Natural killer cell (primary cell): ENCODE results near the gene STAM. TPM values are rescaled to one million over a fixed set of nuclear protein-coding genes. Genes with fewer than 3 reads are reported as not detected.

ENCODE experiments used
- ATAC-seq, 3 donors: fragments of 150-1000 bp in 2 of 3; fragments of 200-7000 bp in 1 of 3; cut with Tn5 transposase; 1 replicate in 1 of 3; 2 replicates in 2 of 3; pipeline ENCODE4 v1.10.0; 2021; ENCODE audit warnings: mild to moderate bottlenecking in 2 of 3, moderate library complexity in 2 of 3
- DNase-seq, 2 donors: peaks; one replicate each; pipeline versions ENCODE4 v3.0.0 to v3.0.0-alpha.2; 2013 to 2021; ENCODE audit warnings: mixed read lengths in 1 of 2
- H3K27ac ChIP-seq: one replicate; pipeline ENCODE4 v1.5.1; 2013; ENCODE audit warnings: mild to moderate bottlenecking, low read length
- H3K27me3 ChIP-seq: one replicate; pipeline ENCODE4 v1.6.1; 2013; ENCODE audit warnings: low read length; ENCODE audit not compliant: control insufficient read depth, insufficient read depth
- H3K36me3 ChIP-seq: one replicate; pipeline ENCODE4 v1.6.1; 2013; ENCODE audit warnings: low read length; ENCODE audit not compliant: control insufficient read depth, insufficient read depth
- H3K4me1 ChIP-seq: one replicate; pipeline ENCODE4 v1.6.1; 2013; ENCODE audit warnings: low read length; ENCODE audit not compliant: control insufficient read depth, insufficient read depth
- H3K4me3 ChIP-seq: one replicate; pipeline ENCODE4 v1.5.1; 2013; ENCODE audit warnings: low read length
- H3K9me3 ChIP-seq: one replicate; pipeline ENCODE4 v1.6.1; 2013; ENCODE audit warnings: low read length; ENCODE audit not compliant: control insufficient read depth, insufficient read depth
- H3K27ac Mint-ChIP-seq, 2 donors: one replicate each; pipeline ENCODE4 v1.8.0; 2022; ENCODE audit warnings: mild to moderate bottlenecking in 2 of 2, mixed read lengths in 2 of 2, moderate library complexity in 1 of 2
- H3K27me3 Mint-ChIP-seq, 2 donors: one replicate each; pipeline ENCODE4 v1.8.0; 2022; ENCODE audit warnings: low read depth in 2 of 2, mixed read lengths in 2 of 2
- H3K36me3 Mint-ChIP-seq: one replicate; pipeline ENCODE4 v1.8.0; 2022; ENCODE audit warnings: mixed read lengths
- H3K4me1 Mint-ChIP-seq, 2 donors: one replicate each; pipeline ENCODE4 v1.8.0; 2022; ENCODE audit warnings: mixed read lengths in 2 of 2
- H3K4me3 Mint-ChIP-seq: one replicate; pipeline ENCODE4 v1.8.0; 2022; ENCODE audit warnings: mild to moderate bottlenecking, moderate library complexity, mixed read lengths
- H3K9me3 Mint-ChIP-seq, 2 donors: one replicate each; pipeline ENCODE4 v1.8.0; 2022; ENCODE audit warnings: mixed read lengths in 2 of 2
- CTCF ChIP-seq: fragments of 200-600 bp; IDR thresholded peaks from one replicate; pipeline ENCODE4 v1.8.0; 2022; ENCODE audit warnings: antibody characterized with exemption
- WGBS: methylation state at CpG from one replicate; pipeline ENCODE4 v1.1.7; 2013; ENCODE audit warnings: missing lambda C conversion rate; ENCODE audit not compliant: insufficient coverage; 5-methylcytosine and 5-hydroxymethylcytosine counted together
- intact Hi-C: fragments of 100-400 bp; cut with micrococcal nuclease; formaldehyde crosslinking; loops from one replicate; pipeline ENCODE4 v1.14.2; 2022
- total RNA-seq, 4 donors: library from RNA; stranded (reverse); fragments of 120-200 nt in 1 of 4; gene quantifications; one replicate each; pipeline versions ENCODE4 v1.2.3 to v1.2.4, GENCODE V29; 2013 to 2022

STAM gene
- total RNA-seq, 3 donors from 2014 or later (not counting 1 experiment from before 2014, with no cell fraction given) = 37.8 to 40.2 (median 38.6) TPM

GRCh38 chr10:17652585-17652984 is 8.6 kb downstream of the STAM start:
- DNase-seq (no peak), ATAC-seq (no peak)
- peaks cover 13% of the 10 kb centered on the region for H3K4me1 ChIP-seq
- no peak overlapping the region for H3K27ac ChIP-seq
- H3K4me1 Mint-ChIP-seq = peaks cover 63 to 83% of the 10 kb centered on the region in 2 donors
- H3K4me3 Mint-ChIP-seq = no peak overlapping the region
- H3K36me3 ChIP-seq = peaks cover 6% of the 10 kb centered on the region
- peaks cover 0 to 2% of the 10 kb centered on the region in 2 donors for H3K9me3 Mint-ChIP-seq
- no peak overlapping the region for H3K4me3 ChIP-seq
- no peaks in the 10 kb centered on the region for H3K27me3 ChIP-seq
- peaks cover 6% of the 10 kb centered on the region for H3K9me3 ChIP-seq
- intact Hi-C loops = no loop called here
- no peak overlapping the region for H3K27ac Mint-ChIP-seq
- no peaks in the 10 kb centered on the region for H3K27me3 Mint-ChIP-seq
- H3K36me3 Mint-ChIP-seq = no peaks in the 10 kb centered on the region
- no peak for TF ChIP-seq CTCF

- Histone ChIP-seq H3K36me3 (peaks cover 6% of the 10 kb centered on the region), H3K9me3 (peaks cover 6% of the 10 kb centered on the region), H3K4me3 (no peak overlapping the region), H3K4me1 (no peaks in the 10 kb centered on the region), H3K27ac (no peak overlapping the region), H3K27me3 (no peaks in the 10 kb centered on the region)
- TF ChIP-seq CTCF = no peak
- peaks cover 0 to 2% of the 10 kb centered on the region in 2 donors for H3K9me3 Mint-ChIP-seq
- peak overlapping the region in 1 of 2 donors; percentile 57 for H3K27ac Mint-ChIP-seq
- H3K27me3 Mint-ChIP-seq = no peaks in the 10 kb centered on the region
- DNase-seq (no peak), ATAC-seq (no peak)
- intact Hi-C loops = no loop called here
- peaks cover 56 to 65% of the 10 kb centered on the region in 2 donors for H3K4me1 Mint-ChIP-seq
- H3K36me3 Mint-ChIP-seq = no peaks in the 10 kb centered on the region
- WGBS = 90% methylated on average over 3 of the region's 3 CpGs
- no peak overlapping the region for H3K4me3 Mint-ChIP-seq
Observed at GRCh38 chr10:17655009-17655408, 11.1 kb downstream of the STAM start.

DNA sequence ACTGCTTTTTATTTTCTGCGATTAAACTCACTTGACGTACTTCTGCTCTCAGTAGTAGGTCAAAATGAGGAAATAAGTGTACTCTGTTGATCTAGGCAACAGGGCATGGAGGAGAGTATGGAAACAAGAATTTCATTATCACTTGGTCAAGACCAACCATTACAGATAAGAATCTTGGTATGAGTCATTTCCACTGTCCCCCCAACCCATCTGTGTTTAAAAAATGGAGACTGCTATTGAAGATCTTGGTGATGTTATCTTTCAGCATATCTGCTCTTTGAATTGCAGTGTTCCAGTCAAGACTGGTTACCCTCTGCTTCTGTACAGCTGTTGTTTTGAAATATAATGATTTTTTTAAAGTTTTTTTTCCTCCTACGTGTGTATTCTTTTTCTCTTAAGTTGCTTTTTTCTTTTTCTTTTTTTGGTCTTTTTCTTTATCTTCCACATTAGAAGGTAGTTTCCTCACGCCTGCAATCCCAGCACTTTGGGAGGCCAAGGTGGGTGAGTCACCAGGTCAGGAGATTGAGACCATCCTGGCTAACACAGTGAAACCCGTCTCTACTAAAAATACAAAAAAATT is 11.7 kb downstream of the STAM start:
- 64% methylated on average over 4 of the region's 5 CpGs for WGBS
- Histone ChIP-seq H3K4me1 (no peaks in the 10 kb centered on the region), H3K4me3 (no peak overlapping the region), H3K36me3 (peaks cover 7% of the 10 kb centered on the region), H3K27me3 (no peaks in the 10 kb centered on the region), H3K9me3 (peaks cover 6% of the 10 kb centered on the region), H3K27ac (no peak overlapping the region)
- DNase-seq = peak in 1 of 2 donors; percentile 23
- Mint-ChIP-seq H3K36me3 (no peaks in the 10 kb centered on the region), H3K4me3 (no peak overlapping the region), H3K27me3 (no peaks in the 10 kb centered on the region), H3K4me1 (peaks cover 56 to 61% of the 10 kb centered on the region in 2 donors), H3K27ac (peak overlapping the region in 1 of 2 donors; percentile 57), H3K9me3 (peaks cover 0 to 2% of the 10 kb centered on the region in 2 donors)
- intact Hi-C loops = no loop called here
- peak in 2 of 3 donors; percentile 32 to 76 for ATAC-seq
- TF ChIP-seq CTCF = no peak

DNA sequence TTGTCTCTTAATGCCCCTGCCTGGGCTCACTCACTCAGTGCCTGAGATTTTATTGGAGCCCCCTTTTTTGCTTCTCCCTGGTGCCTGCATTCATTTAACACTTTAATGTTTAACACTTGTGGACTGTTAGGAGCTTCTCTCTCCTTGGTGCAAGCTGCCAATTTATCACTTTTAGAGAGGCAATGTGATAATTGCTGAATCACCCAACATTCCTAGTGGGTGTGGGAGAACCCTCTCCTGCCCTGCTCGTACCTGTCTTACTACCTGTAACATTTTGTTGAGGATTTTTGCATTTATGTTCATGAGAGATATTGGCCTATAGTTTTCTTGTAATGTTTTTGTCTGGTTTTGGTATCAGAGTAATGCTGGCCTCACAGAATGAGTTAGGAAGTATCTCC is 13.2 kb downstream of the STAM start:
- Mint-ChIP-seq H3K9me3 (peaks cover 0 to 2% of the 10 kb centered on the region in 2 donors), H3K4me3 (no peak overlapping the region), H3K27ac (no peak overlapping the region), H3K36me3 (peaks cover 9% of the 10 kb centered on the region), H3K27me3 (no peaks in the 10 kb centered on the region), H3K4me1 (peaks cover 48 to 51% of the 10 kb centered on the region in 2 donors)
- Histone ChIP-seq H3K27me3 (no peaks in the 10 kb centered on the region), H3K27ac (no peak overlapping the region), H3K4me3 (no peak overlapping the region), H3K36me3 (peaks cover 17% of the 10 kb centered on the region), H3K9me3 (peaks cover 6% of the 10 kb centered on the region), H3K4me1 (no peaks in the 10 kb centered on the region)
- no peak for TF ChIP-seq CTCF
- DNase-seq (no peak), ATAC-seq (no peak)
- intact Hi-C loops = no loop called here
- no CpG with 5 or more reads among the region's 1 CpG for WGBS
